Body of pancreas (tissue), 4 donors: ENCODE data around the gene LGR5.

Source experiments
- CTCF ChIP-seq, 7 experiments: fragments of 450-650 bp in 4 of 7; fragments of 200-600 bp in 3 of 7; sonication (generic) in 3 of 7; IDR thresholded peaks; one replicate each; pipeline ENCODE4 v1.5.1; 2016 to 2019; ENCODE audit warnings: antibody characterized with exemption in 7 of 7
- POLR2A ChIP-seq, 3 donors: fragments of 450-650 bp; IDR thresholded peaks; one replicate each; pipeline ENCODE4 v1.6.1; 2016; ENCODE audit warnings: antibody characterized with exemption in 3 of 3, mild to moderate bottlenecking in 2 of 3

- TF ChIP-seq POLR2A (IDR thresholded peaks at IDR 0.05) = no peak
- TF ChIP-seq CTCF (IDR thresholded peaks at IDR 0.05) = no peak
Measured at GRCh38 chr12:71445071-71445470, 5.5 kb downstream of the LGR5 start.
